Neural cell (in vitro differentiated cells): ENCODE data around the gene CNTD1. TPM values are rescaled to one million over a fixed set of nuclear protein-coding genes. Genes with fewer than 3 reads are reported as not detected.

Experiments used
- H2AFZ ChIP-seq: fragments of 200-600, 300-800 bp; sonication (generic), shearing (Covaris generic); 2 replicates; pipeline ENCODE4 v1.6.0; 2014; ENCODE audit warnings: low read depth, mild to moderate bottlenecking, antibody characterized with exemption, low read length, moderate library complexity
- H3F3A ChIP-seq: fragments of 200-600 bp; shearing (Covaris generic); 2 replicates; pipeline ENCODE4 v1.6.1; 2016; ENCODE audit warnings: mild to moderate bottlenecking, moderate library complexity, mixed read lengths, antibody characterized with exemption, low read length; ENCODE audit not compliant: insufficient read depth, poor library complexity, severe bottlenecking
- H3K27ac ChIP-seq: fragments of 200-600, 300-800 bp; sonication (generic), shearing (Covaris generic); 2 replicates; pipeline ENCODE4 v1.5.1; 2014; ENCODE audit warnings: mild to moderate bottlenecking, low read length, moderate library complexity
- H3K27me3 ChIP-seq: fragments of 300-800, 200-600 bp; sonication (generic), shearing (Covaris generic); 2 replicates; pipeline ENCODE4 v1.6.0; 2014; ENCODE audit warnings: mild to moderate bottlenecking, low read depth, low read length, moderate library complexity; ENCODE audit not compliant: insufficient read depth
- H3K36me3 ChIP-seq: fragments of 300-800, 200-600 bp; sonication (generic), shearing (Covaris generic); 2 replicates; pipeline ENCODE4 v1.5.1; 2014; ENCODE audit warnings: mild to moderate bottlenecking, antibody characterized with exemption, low read length, moderate library complexity; ENCODE audit not compliant: insufficient read depth
- H3K4me2 ChIP-seq: fragments of 300-800, 200-600 bp; sonication (generic), shearing (Covaris generic); 2 replicates; pipeline ENCODE4 v1.6.0; 2014; ENCODE audit warnings: mild to moderate bottlenecking, low read length
- H3K4me3 ChIP-seq: fragments of 300-800, 200-600 bp; sonication (generic), shearing (Covaris generic); 2 replicates; pipeline ENCODE4 v1.5.1; 2014; ENCODE audit warnings: mild to moderate bottlenecking, low read length, moderate library complexity
- H3K79me2 ChIP-seq: fragments of 200-600 bp; shearing (Covaris generic); replicated peaks from 2 replicates; pipeline ENCODE4 v1.6.0; 2014; ENCODE audit warnings: mild to moderate bottlenecking, low read length, moderate library complexity; ENCODE audit not compliant: insufficient read depth
- H3K9ac ChIP-seq: fragments of 300-800, 200-600 bp; sonication (generic), shearing (Covaris generic); 2 replicates; pipeline ENCODE4 v1.6.1; 2016; ENCODE audit warnings: mild to moderate bottlenecking, low read length, mixed read lengths
- H3K9me2 ChIP-seq: fragments of 200-600 bp; shearing (Covaris generic); 2 replicates; pipeline ENCODE4 v1.6.1; 2016; ENCODE audit warnings: mild to moderate bottlenecking, low read length, mixed read lengths; ENCODE audit not compliant: insufficient read depth
- H3K9me3 ChIP-seq: fragments of 200-600, 300-800 bp; sonication (generic), shearing (Covaris generic); 2 replicates; pipeline ENCODE4 v1.6.1; 2016; ENCODE audit warnings: mild to moderate bottlenecking, mixed run types, low read length, moderate library complexity, mixed read lengths
- H4K20me1 ChIP-seq: fragments of 200-600 bp; shearing (Covaris generic); 2 replicates; pipeline ENCODE4 v1.6.1; 2016; ENCODE audit warnings: mild to moderate bottlenecking, mixed run types; ENCODE audit not compliant: insufficient read depth
- EP300 ChIP-seq: fragments of 450-650 bp; conservative IDR thresholded peaks from 2 replicates; pipeline ENCODE4 v1.6.1; 2014; ENCODE audit warnings: antibody characterized with exemption, mild to moderate bottlenecking, moderate library complexity; ENCODE audit not compliant: poor library complexity, severe bottlenecking
- MXI1 ChIP-seq: fragments of 450-650 bp; conservative IDR thresholded peaks from 2 replicates; pipeline ENCODE4 v1.6.1; 2014; ENCODE audit warnings: antibody characterized with exemption, mild to moderate bottlenecking; ENCODE audit not compliant: poor library complexity, severe bottlenecking
- RAD21 ChIP-seq: fragments of 450-650 bp; conservative IDR thresholded peaks from 2 replicates; pipeline ENCODE4 v1.6.1; 2014; ENCODE audit warnings: antibody characterized with exemption, mild to moderate bottlenecking, moderate library complexity
- SMC3 ChIP-seq: fragments of 450-650 bp; conservative IDR thresholded peaks from 2 replicates; pipeline ENCODE4 v1.6.1; 2014; ENCODE audit warnings: antibody characterized with exemption, mild to moderate bottlenecking, moderate library complexity; ENCODE audit not compliant: poor library complexity
- TAF1 ChIP-seq: IDR thresholded peaks from 2 replicates; pipeline ENCODE4 v1.6.1; 2012; ENCODE audit warnings: low read depth
- polyA plus RNA-seq: library from polyadenylated mRNA; depleted of rRNA; stranded (reverse); fragments of >200 nt; gene quantifications from 2 replicates; pipeline ENCODE4 v1.2.3, GENCODE V29; 2014
- TF ChIP-seq, protein P1 (sequence below): IDR thresholded peaks from 2 replicates; pipeline ENCODE4 v1.6.1; 2012; ENCODE audit warnings: borderline replicate concordance
- TF ChIP-seq, protein P2 (sequence below): fragments of 450-650 bp; IDR thresholded peaks from 2 replicates; pipeline ENCODE4 v1.5.1; 2014; ENCODE audit warnings: antibody characterized with exemption, mild to moderate bottlenecking, moderate library complexity; ENCODE audit not compliant: poor library complexity, severe bottlenecking

CNTD1 gene
- polyA plus RNA-seq, 1 donor from 2014 or later: 0.21 TPM

DNA sequence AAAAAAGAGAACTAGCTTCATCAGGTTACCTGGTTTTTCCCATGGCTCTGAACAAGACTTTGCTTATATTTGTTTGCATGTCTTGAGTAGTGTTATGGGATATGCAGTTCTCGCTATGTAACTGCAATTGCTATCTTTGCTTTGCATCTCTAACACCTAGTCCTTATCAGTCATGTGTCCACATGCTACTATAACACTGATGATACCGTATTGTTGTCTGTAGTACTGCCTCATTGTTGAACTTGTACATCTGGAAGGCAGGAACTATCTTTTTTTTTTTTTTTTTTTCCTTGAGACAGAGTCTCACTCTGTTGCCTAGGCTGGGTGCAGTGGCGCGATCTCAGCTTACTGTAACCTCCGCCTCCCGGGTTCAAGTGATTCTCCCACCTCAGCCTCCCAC, 37.1 kb downstream of the CNTD1 start:
- no peaks in the 10 kb centered on the region for H3K9me2 ChIP-seq
- H3K36me3 ChIP-seq: no peaks in the 10 kb centered on the region
- no peaks in the 10 kb centered on the region for H3K27me3 ChIP-seq
- H3K27ac ChIP-seq: no peak overlapping the region
- no peak overlapping the region for H3K4me2 ChIP-seq
- H3K9ac ChIP-seq: no peak overlapping the region
- no peaks in the 10 kb centered on the region for H4K20me1 ChIP-seq
- no peaks in the 10 kb centered on the region for H3K9me3 ChIP-seq
- H3K4me3 ChIP-seq: no peak overlapping the region
- peaks cover 19% of the 10 kb centered on the region for H3K79me2 ChIP-seq
- TF ChIP-seq, protein P1, sequence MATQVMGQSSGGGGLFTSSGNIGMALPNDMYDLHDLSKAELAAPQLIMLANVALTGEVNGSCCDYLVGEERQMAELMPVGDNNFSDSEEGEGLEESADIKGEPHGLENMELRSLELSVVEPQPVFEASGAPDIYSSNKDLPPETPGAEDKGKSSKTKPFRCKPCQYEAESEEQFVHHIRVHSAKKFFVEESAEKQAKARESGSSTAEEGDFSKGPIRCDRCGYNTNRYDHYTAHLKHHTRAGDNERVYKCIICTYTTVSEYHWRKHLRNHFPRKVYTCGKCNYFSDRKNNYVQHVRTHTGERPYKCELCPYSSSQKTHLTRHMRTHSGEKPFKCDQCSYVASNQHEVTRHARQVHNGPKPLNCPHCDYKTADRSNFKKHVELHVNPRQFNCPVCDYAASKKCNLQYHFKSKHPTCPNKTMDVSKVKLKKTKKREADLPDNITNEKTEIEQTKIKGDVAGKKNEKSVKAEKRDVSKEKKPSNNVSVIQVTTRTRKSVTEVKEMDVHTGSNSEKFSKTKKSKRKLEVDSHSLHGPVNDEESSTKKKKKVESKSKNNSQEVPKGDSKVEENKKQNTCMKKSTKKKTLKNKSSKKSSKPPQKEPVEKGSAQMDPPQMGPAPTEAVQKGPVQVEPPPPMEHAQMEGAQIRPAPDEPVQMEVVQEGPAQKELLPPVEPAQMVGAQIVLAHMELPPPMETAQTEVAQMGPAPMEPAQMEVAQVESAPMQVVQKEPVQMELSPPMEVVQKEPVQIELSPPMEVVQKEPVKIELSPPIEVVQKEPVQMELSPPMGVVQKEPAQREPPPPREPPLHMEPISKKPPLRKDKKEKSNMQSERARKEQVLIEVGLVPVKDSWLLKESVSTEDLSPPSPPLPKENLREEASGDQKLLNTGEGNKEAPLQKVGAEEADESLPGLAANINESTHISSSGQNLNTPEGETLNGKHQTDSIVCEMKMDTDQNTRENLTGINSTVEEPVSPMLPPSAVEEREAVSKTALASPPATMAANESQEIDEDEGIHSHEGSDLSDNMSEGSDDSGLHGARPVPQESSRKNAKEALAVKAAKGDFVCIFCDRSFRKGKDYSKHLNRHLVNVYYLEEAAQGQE: no peak
- no peak overlapping the region for H2AFZ ChIP-seq
- no peaks in the 10 kb centered on the region for H3F3A ChIP-seq

DNA sequence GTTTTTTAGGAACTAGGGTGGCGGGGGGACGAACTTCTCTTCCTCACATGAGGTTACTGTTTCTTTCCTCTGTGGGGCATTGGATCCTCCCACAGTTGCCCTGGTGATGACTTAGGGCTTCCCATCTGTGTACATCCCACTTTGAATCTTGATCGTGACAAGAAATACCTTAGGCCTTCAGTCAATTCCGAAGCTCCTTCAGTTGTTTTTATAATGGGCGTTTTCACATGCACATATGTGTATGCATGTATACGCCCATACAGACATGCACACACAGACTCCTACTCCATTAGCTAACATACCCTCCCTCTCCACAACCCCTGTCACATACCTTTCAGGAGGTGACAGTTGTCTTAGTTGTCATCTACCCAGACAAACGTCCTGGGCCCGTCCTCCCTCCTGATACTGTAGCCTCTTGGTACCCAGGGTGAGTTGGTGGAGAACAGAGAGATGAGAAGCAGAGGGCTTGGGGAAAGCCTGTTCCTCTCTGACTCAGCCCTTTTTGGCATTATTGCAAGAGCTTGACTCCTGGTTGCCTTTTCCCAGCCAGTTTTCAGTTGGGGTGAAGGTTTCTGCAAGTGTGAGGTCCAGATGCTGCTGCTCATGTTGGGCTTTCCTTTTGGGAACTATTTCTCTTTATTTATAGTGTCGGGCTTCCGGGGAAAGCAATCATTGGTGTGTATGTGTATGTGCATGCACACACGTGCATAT, 43.5 kb downstream of the CNTD1 start:
- H3K4me3 ChIP-seq: no peak overlapping the region
- H3K27ac ChIP-seq: no peak overlapping the region
- no peak overlapping the region for H3K9ac ChIP-seq
- TF ChIP-seq EP300 (no peak), RAD21 (no peak), SMC3 (no peak), MXI1 (no peak), TAF1 (no peak)
- TF ChIP-seq, protein P2, sequence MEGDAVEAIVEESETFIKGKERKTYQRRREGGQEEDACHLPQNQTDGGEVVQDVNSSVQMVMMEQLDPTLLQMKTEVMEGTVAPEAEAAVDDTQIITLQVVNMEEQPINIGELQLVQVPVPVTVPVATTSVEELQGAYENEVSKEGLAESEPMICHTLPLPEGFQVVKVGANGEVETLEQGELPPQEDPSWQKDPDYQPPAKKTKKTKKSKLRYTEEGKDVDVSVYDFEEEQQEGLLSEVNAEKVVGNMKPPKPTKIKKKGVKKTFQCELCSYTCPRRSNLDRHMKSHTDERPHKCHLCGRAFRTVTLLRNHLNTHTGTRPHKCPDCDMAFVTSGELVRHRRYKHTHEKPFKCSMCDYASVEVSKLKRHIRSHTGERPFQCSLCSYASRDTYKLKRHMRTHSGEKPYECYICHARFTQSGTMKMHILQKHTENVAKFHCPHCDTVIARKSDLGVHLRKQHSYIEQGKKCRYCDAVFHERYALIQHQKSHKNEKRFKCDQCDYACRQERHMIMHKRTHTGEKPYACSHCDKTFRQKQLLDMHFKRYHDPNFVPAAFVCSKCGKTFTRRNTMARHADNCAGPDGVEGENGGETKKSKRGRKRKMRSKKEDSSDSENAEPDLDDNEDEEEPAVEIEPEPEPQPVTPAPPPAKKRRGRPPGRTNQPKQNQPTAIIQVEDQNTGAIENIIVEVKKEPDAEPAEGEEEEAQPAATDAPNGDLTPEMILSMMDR: no peak
- TF ChIP-seq, protein P1: no peak
- no peaks in the 10 kb centered on the region for H4K20me1 ChIP-seq
- H3F3A ChIP-seq: no peaks in the 10 kb centered on the region
- no peaks in the 10 kb centered on the region for H3K36me3 ChIP-seq
- H3K9me3 ChIP-seq: no peaks in the 10 kb centered on the region
- H3K79me2 ChIP-seq: no peaks in the 10 kb centered on the region
- no peak overlapping the region for H3K4me2 ChIP-seq
- H3K27me3 ChIP-seq: no peaks in the 10 kb centered on the region
- H2AFZ ChIP-seq: no peak overlapping the region
- H3K9me2 ChIP-seq: no peaks in the 10 kb centered on the region
